NCI-H1436 (cell line): ENCODE measurements around the gene NOD2.

Experiments
- DNase-seq: peaks from one replicate; lab custom pipeline; 2025; lab: John Stamatoyannopoulos, UW

The NOD2 gene

GRCh38 chr16:50670476-50670875, 22.9 kb upstream of the NOD2 start:
- DNase-seq, result no peak

GRCh38 chr16:50671644-50672260, 21.7 kb upstream of the NOD2 start:
- no peak for DNase-seq

GRCh38 chr16:50673496-50674275, 19.7 kb upstream of the NOD2 start:
- no peak for DNase-seq

- no peak for DNase-seq
Observed at GRCh38 chr16:50674831-50675230, 18.6 kb upstream of the NOD2 start.

- DNase-seq, result no peak
Observed at GRCh38 chr16:50675686-50676610, 17.5 kb upstream of the NOD2 start.

- no peak for DNase-seq
Observed at GRCh38 chr16:50676684-50677225, 16.7 kb upstream of the NOD2 start.

- DNase-seq, result no peak
Observed at GRCh38 chr16:50677351-50677750, 16.1 kb upstream of the NOD2 start.

GRCh38 chr16:50678531-50678930, 14.9 kb upstream of the NOD2 start:
- no peak for DNase-seq

- no peak for DNase-seq
Observed at GRCh38 chr16:50679266-50679665, 14.1 kb upstream of the NOD2 start.

- no peak for DNase-seq
Observed at GRCh38 chr16:50679676-50680555, 13.5 kb upstream of the NOD2 start.

GRCh38 chr16:50680556-50680893, 12.9 kb upstream of the NOD2 start:
- no peak for DNase-seq

GRCh38 chr16:50681021-50681885, 12.2 kb upstream of the NOD2 start, which contains the start of gene SNX20:
TSS of gene SNX20 (minus strand) at chr16:50681312. CDS start at chr16:50677526, 3,786 bp downstream.
- DNase-seq, result no peak

- no peak for DNase-seq
Observed at GRCh38 chr16:50683689-50684374, 9.6 kb upstream of the NOD2 start.

GRCh38 chr16:50684823-50685461, 8.5 kb upstream of the NOD2 start:
- no peak for DNase-seq

- DNase-seq, result no peak
Observed at GRCh38 chr16:50685462-50686063, 7.8 kb upstream of the NOD2 start.

GRCh38 chr16:50688083-50688482, 5.3 kb upstream of the NOD2 start:
- no peak for DNase-seq

GRCh38 chr16:50688867-50689266, 4.5 kb upstream of the NOD2 start:
- no peak for DNase-seq

- no peak for DNase-seq
Observed at GRCh38 chr16:50690177-50690576, 3.2 kb upstream of the NOD2 start.

- no peak for DNase-seq
Observed at GRCh38 chr16:50692644-50692998, 785 bp upstream of the NOD2 start.
